PC-9 (cell line): ENCODE data around the gene ACTRT2. TPM values are rescaled to one million over a fixed set of nuclear protein-coding genes. Genes with fewer than 3 reads are reported as not detected.

ENCODE experiments used
- BruUV-seq: library from RNA; stranded (reverse); fragments of 400-500 nt; replicated peaks from 2 replicates; lab custom pipeline; 2021; lab: Mats Ljungman, UMichigan
- CTCF ChIA-PET: fragments of 300-600 bp; sonication (Branson Sonifier 250); formaldehyde crosslinking; loops from one replicate; lab custom pipeline; 2022; ENCODE audit warnings: antibody characterized with exemption; lab: Charles Lee
- POLR2A ChIA-PET: fragments of 300-600 bp; sonication (Branson Sonifier 250); formaldehyde crosslinking; loops from one replicate; lab custom pipeline; 2022; ENCODE audit warnings: antibody characterized with exemption; ENCODE audit not compliant: unreplicated experiment; lab: Charles Lee
- DNase-seq, 2 experiments: peaks; one replicate each; pipeline versions ENCODE4 v3.0.0 to v3.0.0-alpha.2; 2015 to 2022; ENCODE audit warnings: mixed read lengths in 1 of 2
- H2AFZ ChIP-seq: fragments of 200-600 bp; sonication (generic); 2 replicates; pipeline ENCODE4 v1.8.1; 2017; ENCODE audit warnings: antibody characterized with exemption
- H3F3A ChIP-seq: fragments of 200-600 bp; sonication (generic); 2 replicates; pipeline ENCODE4 v1.8.1; 2017; ENCODE audit warnings: antibody characterized with exemption, mild to moderate bottlenecking, low read depth; ENCODE audit not compliant: insufficient read depth
- H3K27ac ChIP-seq: fragments of 200-600 bp; sonication (generic); 2 replicates; pipeline ENCODE4 v1.6.1; 2016; ENCODE audit warnings: mixed run types
- H3K27me3 ChIP-seq: fragments of 200-600 bp; sonication (generic); 2 replicates; pipeline ENCODE4 v1.6.1; 2016; ENCODE audit warnings: low read depth, mixed run types; ENCODE audit not compliant: insufficient read depth
- H3K36me3 ChIP-seq: fragments of 200-600 bp; sonication (generic); 2 replicates; pipeline ENCODE4 v1.6.1; 2016; ENCODE audit warnings: low read depth, mixed run types
- H3K4me1 ChIP-seq: fragments of 200-600 bp; sonication (generic); replicated peaks from 2 replicates; pipeline ENCODE4 v1.6.1; 2016; ENCODE audit warnings: mixed run types; ENCODE audit not compliant: insufficient read depth
- H3K4me2 ChIP-seq: fragments of 200-600 bp; sonication (generic); 2 replicates; pipeline ENCODE4 v1.6.1; 2017; ENCODE audit warnings: mixed run types
- H3K4me3 ChIP-seq: fragments of 200-600 bp; sonication (generic); 2 replicates; pipeline ENCODE4 v1.6.1; 2016; ENCODE audit warnings: mixed run types
- H3K79me2 ChIP-seq: fragments of 200-600 bp; sonication (generic); 2 replicates; pipeline ENCODE4 v1.6.1; 2017; ENCODE audit warnings: low read depth, mixed run types
- H3K9me2 ChIP-seq: fragments of 200-600 bp; sonication (generic); 2 replicates; pipeline ENCODE4 v1.8.1; 2017; ENCODE audit warnings: mild to moderate bottlenecking; ENCODE audit not compliant: insufficient read depth
- H3K9me3 ChIP-seq: fragments of 200-600 bp; sonication (generic); 2 replicates; pipeline ENCODE4 v1.8.1; 2016; ENCODE audit warnings: low read depth; ENCODE audit not compliant: insufficient read depth
- H4K20me1 ChIP-seq: fragments of 200-600 bp; sonication (generic); 2 replicates; pipeline ENCODE4 v1.8.1; 2017; ENCODE audit not compliant: insufficient read depth
- CTCF ChIP-seq: fragments of 200-600 bp; sonication (generic); conservative IDR thresholded peaks from 2 replicates; pipeline ENCODE4 v1.6.1; 2017; ENCODE audit warnings: mixed run types, antibody characterized with exemption, mild to moderate bottlenecking, moderate library complexity
- EZH2 ChIP-seq: fragments of 200-600 bp; sonication (generic); IDR thresholded peaks from 2 replicates; pipeline ENCODE4 v1.8.0; 2017; ENCODE audit warnings: antibody characterized with exemption, low read depth
- intact Hi-C: fragments of 100-400 bp; cut with micrococcal nuclease; formaldehyde crosslinking; loops from one replicate; pipeline ENCODE4 v1.10.0; 2022; ENCODE audit not compliant: unreplicated experiment
- total RNA-seq: library from RNA; stranded (reverse); gene quantifications from 2 replicates; pipeline ENCODE4 v1.2.3, GENCODE V29; 2021

Gene ACTRT2
- total RNA-seq, 1 experiment from 2014 or later, result not detected

- no peaks in the 10 kb centered on the region for H3K9me3 ChIP-seq
- intact Hi-C loops, result no loop called here
- H2AFZ ChIP-seq, result no peak overlapping the region
- POLR2A ChIA-PET, result no interaction called here
- no peak overlapping the region for H3K4me2 ChIP-seq
- no peaks in the 10 kb centered on the region for H3F3A ChIP-seq
- H3K4me1 ChIP-seq, result no peaks in the 10 kb centered on the region
- no peaks in the 10 kb centered on the region for H3K9me2 ChIP-seq
- no peaks in the 10 kb centered on the region for H3K79me2 ChIP-seq
- DNase-seq, result no peak
- no peak overlapping the region for H3K4me3 ChIP-seq
- TF ChIP-seq EZH2 (no peak), CTCF (no peak)
- no TSS peak for BruUV-seq
- H3K27me3 ChIP-seq, result peaks cover 60% of the 10 kb centered on the region
- H4K20me1 ChIP-seq, result no peaks in the 10 kb centered on the region
- no peaks in the 10 kb centered on the region for H3K36me3 ChIP-seq
- CTCF ChIA-PET, result no interaction called here
- no peak overlapping the region for H3K27ac ChIP-seq
Observed at GRCh38 chr1:3007298-3008147, 13.7 kb upstream of the ACTRT2 start.

- ChIA-PET POLR2A (no interaction called here), CTCF (no interaction called here)
- DNase-seq, result no peak
- Histone ChIP-seq H3K36me3 (no peaks in the 10 kb centered on the region), H3F3A (no peaks in the 10 kb centered on the region), H3K4me3 (no peak overlapping the region), H3K4me1 (no peaks in the 10 kb centered on the region), H3K9me3 (no peaks in the 10 kb centered on the region), H3K27me3 (peaks cover 59% of the 10 kb centered on the region), H2AFZ (no peak overlapping the region), H3K79me2 (no peaks in the 10 kb centered on the region), H3K9me2 (no peaks in the 10 kb centered on the region), H4K20me1 (no peaks in the 10 kb centered on the region), H3K4me2 (no peak overlapping the region), H3K27ac (no peak overlapping the region)
- no TSS peak for BruUV-seq
- intact Hi-C loops, result no loop called here
- TF ChIP-seq CTCF, result no peak
- no peak for TF ChIP-seq EZH2
Observed at GRCh38 chr1:3009021-3009420, 12.2 kb upstream of the ACTRT2 start.

- H3K27ac ChIP-seq, result no peak overlapping the region
- no peak for DNase-seq
- H4K20me1 ChIP-seq, result no peaks in the 10 kb centered on the region
- POLR2A ChIA-PET, result no interaction called here
- H3F3A ChIP-seq, result no peaks in the 10 kb centered on the region
- no peak overlapping the region for H2AFZ ChIP-seq
- H3K36me3 ChIP-seq, result no peaks in the 10 kb centered on the region
- H3K27me3 ChIP-seq, result peaks cover 59% of the 10 kb centered on the region
- no peaks in the 10 kb centered on the region for H3K9me2 ChIP-seq
- no peaks in the 10 kb centered on the region for H3K9me3 ChIP-seq
- H3K79me2 ChIP-seq, result no peaks in the 10 kb centered on the region
- intact Hi-C loops, result no loop called here
- CTCF ChIA-PET, result no interaction called here
- no peak overlapping the region for H3K4me3 ChIP-seq
- no TSS peak for BruUV-seq
- H3K4me2 ChIP-seq, result no peak overlapping the region
- TF ChIP-seq EZH2 (no peak), CTCF (no peak)
- no peaks in the 10 kb centered on the region for H3K4me1 ChIP-seq
Observed at GRCh38 chr1:3009556-3009955, 11.7 kb upstream of the ACTRT2 start.
